GM12872 (cell line): ENCODE data around the gene TAS1R1.

Experiments
- CTCF ChIP-seq: IDR thresholded peaks from 3 replicates; pipeline ENCODE4 v1.5.1; 2011; ENCODE audit warnings: low read depth, mild to moderate bottlenecking, low read length, moderate library complexity; ENCODE audit not compliant: insufficient read depth

TAS1R1 gene

GRCh38 chr1:6588893-6589520 lies 33.9 kb downstream of the TAS1R1 start:
- no peak for TF ChIP-seq CTCF

- TF ChIP-seq CTCF: no peak
These were observed 34.9 kb downstream of the TAS1R1 start for GRCh38 chr1:6590046-6590445.

GRCh38 chr1:6591222-6591621 lies 36.1 kb downstream of the TAS1R1 start:
- no peak for TF ChIP-seq CTCF

- TF ChIP-seq CTCF: no peak
These were observed 36.5 kb downstream of the TAS1R1 start for GRCh38 chr1:6591644-6592043.

GRCh38 chr1:6592441-6592840 lies 37.3 kb downstream of the TAS1R1 start:
- no peak for TF ChIP-seq CTCF

GRCh38 chr1:6592865-6593593 lies 37.9 kb downstream of the TAS1R1 start:
- no peak for TF ChIP-seq CTCF

GRCh38 chr1:6593810-6594209 lies 38.7 kb downstream of the TAS1R1 start:
- no peak for TF ChIP-seq CTCF
